Esophagus squamous epithelium (tissue), 4 donors: Measurements from ENCODE around the gene LZTS3.

Source experiments
- POLR2A ChIP-seq, 4 donors: fragments of 450-650 bp; IDR thresholded peaks; one replicate each; pipeline ENCODE4 v1.6.1; 2017; ENCODE audit warnings: antibody characterized with exemption in 4 of 4, mild to moderate bottlenecking in 4 of 4, moderate library complexity in 3 of 4
- TF ChIP-seq, protein P1 (sequence below), 6 experiments: fragments of 450-650 bp in 4 of 6; fragments of 200-600 bp in 2 of 6; sonication (generic) in 2 of 6; IDR thresholded peaks; one replicate each; pipeline ENCODE4 v1.5.1; 2016 to 2019; ENCODE audit warnings: antibody characterized with exemption in 6 of 6, mild to moderate bottlenecking in 4 of 6, moderate library complexity in 4 of 6

- TF ChIP-seq, protein P1, sequence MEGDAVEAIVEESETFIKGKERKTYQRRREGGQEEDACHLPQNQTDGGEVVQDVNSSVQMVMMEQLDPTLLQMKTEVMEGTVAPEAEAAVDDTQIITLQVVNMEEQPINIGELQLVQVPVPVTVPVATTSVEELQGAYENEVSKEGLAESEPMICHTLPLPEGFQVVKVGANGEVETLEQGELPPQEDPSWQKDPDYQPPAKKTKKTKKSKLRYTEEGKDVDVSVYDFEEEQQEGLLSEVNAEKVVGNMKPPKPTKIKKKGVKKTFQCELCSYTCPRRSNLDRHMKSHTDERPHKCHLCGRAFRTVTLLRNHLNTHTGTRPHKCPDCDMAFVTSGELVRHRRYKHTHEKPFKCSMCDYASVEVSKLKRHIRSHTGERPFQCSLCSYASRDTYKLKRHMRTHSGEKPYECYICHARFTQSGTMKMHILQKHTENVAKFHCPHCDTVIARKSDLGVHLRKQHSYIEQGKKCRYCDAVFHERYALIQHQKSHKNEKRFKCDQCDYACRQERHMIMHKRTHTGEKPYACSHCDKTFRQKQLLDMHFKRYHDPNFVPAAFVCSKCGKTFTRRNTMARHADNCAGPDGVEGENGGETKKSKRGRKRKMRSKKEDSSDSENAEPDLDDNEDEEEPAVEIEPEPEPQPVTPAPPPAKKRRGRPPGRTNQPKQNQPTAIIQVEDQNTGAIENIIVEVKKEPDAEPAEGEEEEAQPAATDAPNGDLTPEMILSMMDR (IDR thresholded peaks at IDR 0.05) = no peak
- TF ChIP-seq POLR2A (IDR thresholded peaks at IDR 0.05) = no peak
Observed at GRCh38 chr20:3116341-3116740, 57.0 kb downstream of the LZTS3 start.
